GM12891 (cell line): ENCODE measurements around the gene TBC1D4.

Experiments
- PAX5 ChIP-seq: IDR thresholded peaks from 2 replicates; pipeline ENCODE4 v1.6.1; 2011; ENCODE audit warnings: low read length, moderate library complexity, mild to moderate bottlenecking; ENCODE audit not compliant: insufficient read depth, severe bottlenecking
- POLR2A ChIP-seq: IDR thresholded peaks from 2 replicates; pipeline ENCODE4 v1.6.1; 2011; ENCODE audit warnings: low read depth, low read length, control low read depth
- POLR2AphosphoS5 ChIP-seq: IDR thresholded peaks from 2 replicates; pipeline ENCODE4 v1.6.1; 2011; ENCODE audit warnings: low read depth, low read length, control low read depth
- POU2F2 ChIP-seq: IDR thresholded peaks from 2 replicates; pipeline ENCODE4 v1.6.1; 2011; ENCODE audit warnings: low read depth, mild to moderate bottlenecking, control low read depth, low read length, moderate library complexity
- SPI1 ChIP-seq: IDR thresholded peaks from 2 replicates; pipeline ENCODE4 v1.6.1; 2011; ENCODE audit warnings: low read depth, low read length, control low read depth

- TF ChIP-seq POLR2A (no peak), POLR2AphosphoS5 (no peak), POU2F2 (no peak), PAX5 (no peak), SPI1 (no peak)
These were observed 79.2 kb downstream of the TBC1D4 start for GRCh38 chr13:75402787-75403186.
